Activated T-cell treated with anti-CD3 and anti-CD28 coated beads, Interleukin-2, amount 50 U/mL, for 1 hour (primary cell): Measurements from ENCODE around the gene CDH10.

Experiments
- DNase-seq: peaks from one replicate; pipeline ENCODE4 v3.0.0-alpha.2; 2020

CDH10 gene

DNA sequence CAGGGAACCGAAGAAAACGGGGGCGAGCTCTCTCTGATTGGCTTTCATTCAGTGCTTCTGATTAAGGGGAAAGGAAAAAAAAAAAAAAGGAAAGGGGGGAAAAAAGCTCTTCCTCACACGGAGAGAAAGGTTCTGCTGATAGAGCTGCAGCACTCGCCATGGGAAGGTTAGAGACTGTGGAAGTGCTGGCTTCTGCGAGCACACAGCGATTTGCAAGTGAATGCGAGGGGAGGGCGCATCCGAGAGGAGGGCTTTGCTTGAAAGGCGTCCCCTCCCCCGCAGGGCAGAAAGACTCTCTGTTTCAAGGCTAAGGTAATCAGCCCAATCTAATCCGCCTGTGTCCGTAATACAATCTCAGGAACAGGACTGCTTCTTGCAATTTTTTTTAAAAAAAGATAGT is at the start of gene CDH10:
CDH10 (minus strand) TSS at position 218 of the 400 bp plus-strand sequence. CDS start 51,488 bp downstream, outside the sequence.
- no peak for DNase-seq

DNA sequence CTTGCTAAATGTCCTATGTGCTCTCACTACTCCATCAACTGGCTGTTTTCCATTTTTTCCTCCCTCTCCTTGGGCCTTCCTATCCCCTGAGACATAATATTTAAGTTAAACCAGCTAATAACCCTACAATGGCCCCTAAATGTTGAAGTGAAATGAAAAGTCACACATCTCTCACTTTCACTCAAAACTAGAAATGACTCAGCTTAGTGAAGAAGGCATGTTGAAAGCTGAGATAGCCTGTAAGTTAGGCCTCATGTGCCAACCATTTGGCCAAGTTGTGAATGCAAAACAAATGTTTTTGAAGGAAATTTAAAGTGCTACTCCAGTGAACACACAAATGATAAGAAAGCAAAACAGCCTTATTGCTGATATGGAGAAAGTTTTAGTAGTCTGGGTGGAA is 48.8 kb upstream of the CDH10 start:
- DNase-seq, result no peak

DNA sequence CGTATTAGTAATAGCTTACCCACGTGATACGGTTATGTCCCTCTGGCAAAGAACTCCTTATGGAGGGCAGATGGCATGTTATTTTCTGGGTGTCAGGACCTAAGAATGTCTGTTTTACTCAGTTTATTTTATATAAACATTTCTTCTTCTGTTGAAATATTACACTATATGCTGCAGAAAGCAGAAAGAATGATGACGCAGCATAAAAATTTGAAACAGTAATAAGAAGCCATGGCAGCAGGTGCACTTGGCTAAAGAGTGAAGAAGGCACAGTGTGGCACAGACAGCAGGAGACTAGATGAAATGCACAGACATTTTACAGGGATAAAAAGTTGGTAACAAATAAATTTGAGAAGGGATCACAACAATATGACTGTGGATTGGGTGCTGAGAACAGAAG is 46.3 kb upstream of the CDH10 start:
- no peak for DNase-seq

DNA sequence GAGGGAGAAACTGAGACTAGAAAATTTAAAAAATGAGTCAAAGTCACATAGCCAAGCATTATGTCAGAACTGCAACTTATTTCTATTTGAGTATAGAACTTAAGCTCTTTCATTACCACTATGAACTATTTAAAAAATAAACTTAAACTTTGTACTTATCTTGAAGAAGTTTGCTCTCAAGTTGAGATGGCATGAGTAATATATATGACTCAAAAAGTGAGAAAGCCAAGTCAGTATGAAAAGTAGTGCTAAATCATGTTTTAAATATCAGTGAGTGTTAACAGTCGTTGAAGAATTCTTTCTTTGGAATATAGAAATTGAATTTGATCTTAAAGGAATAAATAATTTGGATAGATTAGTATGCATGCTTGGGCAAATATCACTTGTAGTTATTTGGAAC is 36.3 kb upstream of the CDH10 start:
- no peak for DNase-seq

DNA sequence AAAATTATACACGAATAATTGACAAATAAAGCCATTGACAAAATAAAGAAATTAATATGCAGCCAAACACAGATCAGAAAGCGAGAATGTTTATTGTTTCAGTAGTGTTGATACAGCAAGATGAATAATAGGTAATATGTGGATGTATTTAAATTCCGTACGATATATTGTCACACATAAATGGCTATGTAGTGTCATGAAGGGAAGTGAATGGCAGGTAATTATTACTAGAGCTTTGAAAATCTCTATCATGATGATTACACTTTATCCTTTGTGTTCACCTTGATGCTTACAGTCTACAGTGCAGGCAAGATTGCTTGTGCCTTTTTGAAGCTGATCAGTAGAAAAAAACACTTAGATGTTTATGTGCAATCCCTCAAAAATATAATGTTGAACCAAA is 23.3 kb upstream of the CDH10 start:
- no peak for DNase-seq

DNA sequence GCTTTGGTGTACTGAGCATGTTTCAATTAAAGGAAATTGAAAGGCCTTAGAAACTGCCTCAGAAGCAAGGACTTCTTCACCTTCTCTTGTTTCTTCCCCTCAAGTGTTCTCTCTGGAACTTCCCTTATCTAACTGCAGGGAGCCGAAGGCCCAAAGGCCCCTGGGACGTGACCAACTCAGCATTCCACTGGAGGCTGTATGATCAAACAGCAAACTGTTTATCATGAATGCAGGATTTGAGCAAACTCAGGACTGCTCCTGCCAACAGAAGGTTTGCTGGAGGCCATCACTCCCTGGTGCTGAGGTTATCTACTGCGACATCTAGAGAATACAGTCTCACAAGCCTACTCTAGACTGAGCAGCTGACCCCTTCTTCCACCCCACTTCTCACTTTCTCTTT is 4.8 kb upstream of the CDH10 start:
- DNase-seq, result no peak

DNA sequence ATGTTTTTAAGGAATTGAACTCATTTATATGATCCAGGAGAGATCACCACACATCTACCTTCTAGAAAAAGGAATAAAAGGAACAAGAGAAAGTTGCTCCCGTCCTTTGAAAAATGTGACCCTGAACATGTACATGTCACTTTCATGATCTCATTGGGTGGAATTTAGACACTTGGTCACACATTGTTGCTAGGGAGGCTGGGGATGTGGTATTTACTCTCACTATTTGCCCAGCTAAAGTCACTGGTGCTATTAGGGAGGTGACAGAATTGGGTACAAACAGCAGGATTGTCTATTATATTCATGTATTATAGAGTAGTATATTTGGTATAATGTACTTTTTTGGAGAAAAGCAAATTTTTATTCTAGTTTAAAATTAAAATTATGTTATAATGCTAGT is 2.1 kb upstream of the CDH10 start:
- DNase-seq, result no peak

DNA sequence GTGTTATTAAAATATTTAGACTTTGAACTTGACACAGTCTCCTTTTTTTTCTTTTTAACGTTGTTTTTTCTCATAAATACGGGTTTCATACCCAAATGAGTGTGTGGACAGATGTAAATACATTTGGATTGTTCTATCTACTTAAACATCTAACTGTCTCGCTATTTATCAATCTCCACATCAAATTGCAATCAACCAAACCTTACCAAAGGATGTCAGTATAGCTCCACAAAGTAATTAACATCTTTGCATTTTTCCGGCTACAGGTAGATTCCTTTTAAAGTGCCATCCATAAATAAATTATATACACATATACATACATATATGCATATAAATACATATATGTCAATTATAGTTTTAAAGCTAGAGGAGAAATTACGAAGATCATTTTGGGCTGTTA is 705 bp upstream of the CDH10 start:
- no peak for DNase-seq

DNA sequence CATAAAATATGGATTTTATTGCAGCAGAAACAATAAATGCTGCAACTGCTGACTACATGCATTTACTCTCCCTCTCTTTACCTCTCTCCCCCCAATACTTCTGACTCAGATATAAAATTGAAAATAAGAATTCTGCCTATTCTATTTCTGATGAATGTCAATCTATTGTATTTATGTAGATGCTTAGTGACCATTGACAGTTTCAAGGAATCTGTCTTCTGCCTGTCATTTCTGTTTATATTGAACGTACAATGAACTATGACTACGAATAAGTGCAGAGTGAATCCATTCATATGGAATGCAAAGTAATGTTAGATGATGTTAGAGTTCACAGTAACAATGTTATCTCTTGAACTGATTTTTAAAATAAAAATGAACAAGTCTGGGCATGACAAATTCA is 898 bp downstream of the CDH10 start:
- no peak for DNase-seq

DNA sequence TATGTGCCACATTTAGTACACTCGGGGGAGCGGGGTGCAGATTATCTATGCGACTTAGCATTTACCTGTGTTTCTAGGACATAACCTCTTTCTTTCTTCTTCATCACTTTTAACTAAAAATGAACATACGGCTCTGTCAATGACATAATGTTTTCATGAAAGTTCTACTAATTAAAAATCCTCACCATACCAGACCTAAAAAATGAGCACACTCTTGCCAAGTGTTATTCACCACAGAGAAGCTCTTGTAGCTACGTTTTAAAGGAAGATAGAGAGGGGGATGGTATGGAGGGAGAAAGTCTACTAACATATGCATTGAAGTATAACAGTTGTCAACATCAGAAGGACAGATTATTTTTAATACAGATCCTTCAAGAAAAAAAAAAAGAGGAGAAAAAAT is 1.6 kb downstream of the CDH10 start:
- no peak for DNase-seq

DNA sequence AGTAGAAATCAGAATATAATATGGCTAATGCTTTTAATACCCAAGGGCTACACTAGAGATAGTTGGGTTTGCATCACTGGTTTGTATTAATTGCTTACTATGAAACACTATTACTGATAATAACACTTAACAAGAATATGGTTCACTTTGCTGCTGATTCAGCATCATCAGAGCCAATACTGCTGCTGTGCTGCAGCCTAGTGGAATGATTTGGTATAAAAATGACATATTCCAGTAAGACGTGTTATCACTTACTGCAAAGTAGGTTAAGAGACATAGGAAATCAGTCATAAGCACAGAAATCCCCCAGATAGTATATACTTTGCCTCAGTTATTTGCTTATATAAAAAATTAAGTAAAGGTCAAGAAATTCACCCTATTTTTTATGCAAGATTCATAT is 2.8 kb downstream of the CDH10 start:
- DNase-seq, result no peak

DNA sequence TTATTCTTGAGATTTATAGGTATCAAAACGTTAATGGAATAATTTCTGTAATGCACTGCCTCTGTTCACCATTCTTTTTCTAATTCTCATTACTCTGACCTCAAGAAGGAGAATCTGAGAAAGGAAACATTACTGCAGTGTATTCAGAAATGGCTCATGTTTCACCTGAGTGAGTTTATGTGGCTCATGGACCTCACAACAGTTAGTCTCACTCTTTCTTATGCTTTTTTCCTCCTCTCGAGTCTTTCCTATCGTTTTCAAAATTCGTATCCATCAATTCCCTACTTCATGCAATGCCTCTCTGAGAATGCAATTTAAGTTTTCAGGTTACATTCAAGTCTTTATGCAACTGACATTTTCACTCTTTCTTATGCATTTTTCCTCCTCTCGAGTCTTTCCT is 9.6 kb downstream of the CDH10 start:
- DNase-seq, result no peak

DNA sequence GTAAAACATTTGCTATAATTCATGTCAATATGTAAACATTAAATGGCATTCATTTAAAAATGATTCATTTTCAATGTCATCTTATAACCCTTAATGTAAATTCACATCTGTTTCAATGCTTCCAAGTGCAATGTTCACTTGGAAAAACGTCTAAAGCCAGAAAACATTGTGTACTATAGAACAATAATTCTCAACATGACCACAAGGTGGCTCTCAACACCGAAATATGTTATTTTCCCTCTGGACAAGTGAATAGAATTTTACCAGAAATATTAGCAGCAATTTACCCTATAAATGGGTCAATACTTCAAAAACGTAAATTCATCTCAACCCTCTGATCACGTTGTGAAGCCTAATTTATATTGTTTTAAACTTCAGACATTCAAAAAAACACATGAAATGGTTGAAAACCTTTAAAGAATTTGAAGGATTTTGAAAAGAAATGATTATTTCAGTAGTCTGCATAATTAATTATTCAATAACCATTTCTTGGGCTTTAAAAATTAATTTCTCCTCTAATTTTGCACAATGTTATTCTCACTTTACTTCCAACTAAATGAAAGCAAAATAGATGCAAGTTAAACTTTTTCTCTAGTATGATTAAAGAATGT is 11.0 kb downstream of the CDH10 start:
- no peak for DNase-seq

DNA sequence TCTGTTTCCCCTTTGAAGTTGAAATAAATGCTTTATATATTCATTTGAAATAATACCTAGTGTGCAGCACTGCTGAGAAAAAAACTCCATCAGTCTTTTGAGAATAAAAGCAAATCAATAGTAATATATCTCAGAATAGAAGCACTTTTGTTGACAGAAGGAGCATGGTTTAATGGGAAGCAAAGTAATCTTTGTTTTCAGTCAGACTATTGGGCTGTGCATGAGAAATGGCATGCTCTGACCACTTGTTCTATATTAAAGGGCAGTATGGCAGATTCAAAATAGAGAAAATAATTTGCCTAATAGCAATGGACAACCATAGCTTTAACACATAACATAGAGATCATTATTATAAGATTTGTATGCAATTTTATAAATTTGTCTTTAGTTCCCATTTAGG is 12.4 kb downstream of the CDH10 start:
- no peak for DNase-seq

DNA sequence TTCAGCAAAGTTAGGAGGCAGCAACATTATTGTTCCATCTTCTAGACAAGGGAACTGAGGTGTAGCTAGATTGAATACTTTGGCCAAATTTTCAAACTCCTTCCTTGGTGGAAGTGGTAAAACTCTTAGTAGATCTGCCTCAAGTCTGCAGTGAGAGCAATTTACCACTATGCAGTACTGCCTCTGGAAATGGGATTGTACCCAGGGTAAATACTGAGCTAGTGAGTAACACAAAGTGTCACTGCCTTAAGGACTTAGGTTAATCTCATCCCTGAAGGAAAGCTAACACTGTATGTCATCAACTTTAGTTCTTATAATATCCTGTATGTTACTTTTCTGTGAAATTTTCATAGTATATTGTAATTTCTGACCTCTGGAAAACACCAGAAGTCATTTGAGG is 13.9 kb downstream of the CDH10 start:
- DNase-seq, result no peak

DNA sequence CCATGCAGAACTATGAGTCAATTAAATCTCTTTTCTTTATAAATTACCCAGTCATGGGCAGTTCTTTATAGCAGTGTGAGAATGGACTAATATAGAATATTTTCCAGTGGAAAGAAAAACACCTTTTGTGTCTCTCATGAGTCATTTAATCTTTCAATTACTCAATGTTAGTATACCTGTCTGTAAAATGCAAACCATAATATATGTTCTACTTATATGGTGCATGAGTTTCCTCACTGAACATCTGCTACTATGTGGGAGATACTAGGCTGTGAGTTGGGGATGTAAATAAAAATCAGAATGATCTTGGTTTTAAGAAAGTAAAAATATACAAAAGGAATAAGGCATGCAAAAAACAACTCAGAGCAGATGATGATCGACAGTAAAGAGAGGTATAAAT is 15.0 kb downstream of the CDH10 start:
- DNase-seq, result no peak

DNA sequence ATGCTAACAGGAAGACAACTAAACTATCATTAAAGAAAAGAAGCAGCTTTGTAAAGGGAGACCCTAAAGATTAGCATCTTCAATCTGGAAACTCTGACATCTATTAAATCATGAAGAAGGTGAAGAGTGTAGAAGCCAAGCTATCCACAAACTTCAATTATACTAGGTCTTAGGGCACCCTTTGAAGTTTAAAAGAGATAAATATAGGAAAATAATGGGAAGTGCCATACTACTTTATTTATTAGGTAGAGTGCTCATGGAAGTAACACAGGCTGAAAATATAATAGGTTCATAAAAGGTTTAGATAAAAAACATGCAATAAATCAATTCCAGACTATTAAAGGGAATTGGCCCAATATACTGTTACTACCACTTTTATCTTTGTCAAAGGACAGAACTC is 19.9 kb downstream of the CDH10 start:
- no peak for DNase-seq

DNA sequence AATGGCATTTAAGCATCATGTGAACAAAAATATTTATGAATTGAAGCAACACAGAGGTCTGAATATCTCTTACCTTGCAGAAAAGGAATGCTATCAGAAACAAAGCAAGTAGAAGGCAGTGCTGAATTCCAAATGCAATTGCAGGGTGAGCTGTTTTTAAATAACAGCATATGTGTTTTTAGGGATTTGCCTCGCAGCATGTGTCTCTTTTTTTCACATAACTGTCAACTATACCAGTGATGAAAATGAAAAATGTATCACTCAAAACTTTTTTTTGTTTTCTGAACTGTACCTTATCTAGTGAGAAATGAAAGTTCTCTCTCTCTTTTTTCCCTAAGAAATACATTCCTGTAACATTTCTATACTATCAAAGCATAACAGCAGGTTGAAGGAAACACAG is 21.2 kb downstream of the CDH10 start:
- no peak for DNase-seq

DNA sequence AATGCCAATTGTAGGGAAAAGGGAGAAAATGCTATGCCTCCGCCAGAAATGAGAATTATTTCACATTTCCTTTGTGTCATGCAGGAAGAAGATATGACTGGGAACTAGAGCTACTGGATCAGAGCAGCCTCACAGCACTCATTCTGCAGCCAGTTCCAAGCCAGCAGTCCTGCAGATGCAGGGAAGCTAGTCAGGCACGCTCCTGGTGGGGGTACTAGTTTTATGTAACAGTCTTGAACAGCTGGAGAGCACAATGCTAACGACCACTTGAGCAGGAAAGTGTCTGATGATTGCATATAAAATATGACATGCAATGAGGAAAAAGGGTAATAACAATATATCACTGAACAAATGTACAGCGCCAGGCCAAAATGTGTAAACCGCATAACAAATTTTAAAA is 21.7 kb downstream of the CDH10 start:
- DNase-seq, result no peak

DNA sequence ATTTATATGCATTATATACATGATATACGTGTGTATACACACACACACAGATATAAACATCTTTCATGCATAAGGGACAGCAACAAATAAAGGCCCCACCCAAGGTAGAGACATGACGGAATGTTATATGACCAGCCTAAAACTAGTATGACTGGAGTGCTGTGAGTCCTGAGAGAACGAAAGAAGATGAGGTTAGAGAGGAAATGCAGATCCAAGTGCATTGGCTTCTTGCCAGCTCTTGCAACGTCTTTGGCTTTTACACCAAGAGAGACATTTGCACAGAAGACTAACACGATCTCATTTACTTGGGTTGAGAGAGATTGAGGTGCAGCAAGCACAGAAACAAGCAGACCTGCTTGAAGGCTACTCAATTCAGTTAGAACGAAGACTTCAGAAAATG is 23.0 kb downstream of the CDH10 start:
- no peak for DNase-seq

DNA sequence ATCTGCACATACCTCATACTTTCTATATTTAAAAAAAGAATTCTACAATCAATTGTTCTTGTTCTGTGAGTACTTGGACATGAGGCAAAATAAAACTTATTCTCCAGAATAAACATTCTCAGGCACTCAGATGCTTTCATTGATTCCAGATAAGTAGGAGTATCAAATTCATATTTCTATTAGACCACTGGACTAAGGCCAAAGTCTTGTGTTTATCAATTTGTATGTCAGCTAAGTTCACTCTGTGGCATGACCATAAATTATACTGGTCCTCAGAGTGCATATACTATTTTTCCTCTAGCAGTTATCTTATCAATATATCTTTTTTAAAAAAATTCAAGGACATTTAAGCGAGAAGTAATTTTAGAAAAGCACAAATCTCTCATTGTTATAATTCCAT is 28.2 kb downstream of the CDH10 start:
- no peak for DNase-seq

DNA sequence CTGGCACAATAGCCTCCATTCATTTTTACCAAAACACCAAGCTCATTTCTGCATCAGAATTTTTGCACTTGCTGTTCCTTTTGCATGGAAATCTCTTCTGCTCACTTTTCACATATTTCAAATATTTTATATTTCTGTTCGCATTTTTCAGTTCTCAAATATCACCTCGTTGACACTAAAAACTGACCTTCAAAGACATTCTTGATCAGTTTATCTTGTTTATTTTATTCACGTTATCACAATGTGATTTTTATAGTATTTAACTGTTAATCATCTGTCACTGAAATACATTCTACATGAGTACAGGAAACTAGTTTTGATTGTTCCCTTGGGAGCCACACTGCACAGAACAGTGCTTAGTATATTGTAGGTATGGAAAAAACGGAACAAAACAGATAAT is 29.6 kb downstream of the CDH10 start:
- DNase-seq, result no peak

DNA sequence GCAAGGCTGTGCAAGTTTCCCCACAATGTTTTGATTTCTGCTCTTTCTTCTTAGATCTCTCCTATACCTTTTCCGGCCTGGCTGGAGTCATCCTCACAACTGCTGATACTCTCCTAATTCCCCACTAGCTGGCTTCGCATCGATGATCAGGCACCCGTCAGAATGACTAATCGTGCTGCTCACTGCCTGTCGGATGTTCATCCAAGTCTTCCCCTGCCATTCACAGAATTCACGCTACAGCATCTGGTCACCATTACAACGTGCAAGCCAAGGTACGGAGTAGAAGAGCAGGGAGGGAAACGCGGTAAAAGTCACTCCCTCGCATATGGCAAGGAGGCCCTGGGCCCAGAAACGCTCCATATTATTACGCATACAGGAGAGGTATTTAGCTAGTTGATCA is 35.1 kb downstream of the CDH10 start:
- DNase-seq, result no peak

DNA sequence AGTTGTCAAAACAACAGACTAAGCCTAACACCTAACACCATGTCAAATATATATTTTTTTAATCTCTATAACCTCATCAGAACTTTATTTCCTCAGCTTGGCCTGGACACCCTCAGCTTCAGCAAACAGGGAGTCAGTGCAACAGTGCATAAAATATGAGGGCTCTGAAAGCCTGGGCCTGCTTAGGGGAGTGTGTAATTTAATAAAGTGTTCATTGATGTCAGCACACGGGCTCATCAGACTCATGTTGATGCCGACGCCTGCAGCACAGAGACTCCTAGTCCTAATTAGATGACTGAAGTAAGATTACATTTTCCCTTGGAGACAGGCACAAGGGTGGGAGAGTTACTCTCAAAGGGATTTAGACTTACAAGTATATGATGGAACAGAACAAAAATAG is 37.8 kb downstream of the CDH10 start:
- DNase-seq, result no peak

DNA sequence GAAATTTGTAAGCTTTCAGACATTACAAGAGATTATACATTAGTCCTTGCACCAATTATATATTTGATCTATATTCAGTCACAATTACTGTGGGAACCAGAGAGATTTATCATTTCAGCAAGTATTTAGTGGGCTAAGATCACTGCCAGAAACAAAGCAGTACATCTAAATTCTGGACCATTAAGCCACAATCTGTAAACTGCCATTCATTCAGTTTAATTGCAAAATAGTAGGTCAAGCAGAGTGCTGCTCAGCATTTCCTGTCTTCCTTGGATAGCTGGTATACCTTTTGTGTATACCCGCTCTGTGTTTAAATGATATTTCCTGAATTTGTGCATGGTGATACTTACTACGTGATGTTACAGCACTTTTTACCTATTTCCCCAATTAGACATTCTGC is 42.6 kb downstream of the CDH10 start:
- DNase-seq, result no peak

DNA sequence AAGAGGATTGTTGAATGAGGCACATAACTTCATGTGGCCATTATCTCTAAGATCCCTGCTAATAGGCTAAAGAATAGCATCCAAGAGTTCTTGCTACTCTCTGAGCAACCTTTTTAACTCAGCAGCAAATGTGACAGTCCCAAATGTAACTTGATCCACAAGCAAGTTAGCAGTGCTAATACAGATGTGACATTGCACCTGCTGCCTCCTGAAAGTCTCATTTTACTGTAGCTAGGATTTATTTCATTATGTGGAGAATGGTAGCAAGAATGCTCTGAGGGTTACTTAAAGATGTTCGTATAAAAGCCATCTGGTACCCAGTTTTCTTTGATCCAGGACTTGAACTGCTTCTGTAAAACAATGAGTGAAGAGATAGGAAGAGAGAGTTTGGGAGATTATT is 45.8 kb downstream of the CDH10 start:
- DNase-seq, result no peak
